ENCODE data around the gene TSPEAR.
"Not testable (repeated sequence)": the region's sequence is repeated elsewhere in the genome, so short reads cannot be mapped to it uniquely, and the experiment has no call there.

TSPEAR gene

DNA sequence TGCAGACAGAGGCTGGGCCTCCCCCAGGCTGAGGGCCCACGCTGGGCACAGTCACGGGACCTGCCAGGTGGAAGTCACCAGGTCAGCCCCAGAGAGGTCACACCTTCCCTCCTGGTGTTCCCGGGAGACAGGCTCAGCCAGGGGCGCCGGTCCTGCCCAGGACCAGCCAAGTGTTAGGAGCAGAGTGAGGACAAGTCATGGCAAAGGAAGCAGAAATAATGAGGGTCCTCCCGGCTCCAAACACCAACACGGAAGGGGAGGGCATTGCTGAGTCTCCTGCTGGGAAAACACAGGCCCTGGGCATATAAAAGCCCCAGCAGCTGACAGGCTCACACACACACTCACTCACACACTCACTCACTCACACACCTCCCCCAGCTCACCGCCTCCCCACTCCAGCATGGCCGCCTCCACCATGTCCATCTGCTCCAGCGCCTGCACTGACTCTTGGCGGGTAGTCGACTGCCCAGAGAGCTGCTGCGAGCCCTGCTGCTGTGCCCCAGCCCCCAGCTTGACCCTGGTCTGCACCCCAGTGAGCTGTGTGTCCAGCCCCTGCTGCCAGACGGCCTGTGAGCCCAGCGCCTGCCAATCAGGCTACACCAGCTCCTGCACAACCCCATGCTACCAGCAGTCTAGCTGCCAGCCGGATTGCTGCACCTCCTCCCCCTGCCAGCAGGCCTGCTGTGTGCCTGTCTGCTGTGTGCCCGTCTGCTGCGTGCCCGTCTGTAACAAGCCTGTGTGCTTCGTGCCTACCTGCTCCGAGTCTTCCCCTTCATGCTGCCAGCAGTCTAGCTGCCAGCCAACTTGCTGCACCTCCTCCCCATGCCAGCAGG lies 74.1 kb downstream of the TSPEAR start, which contains the start of gene KRTAP10-10:
Gene KRTAP10-10 (plus strand): TSS at position 339 of the 833 bp plus-strand sequence. CDS start 62 bp downstream, at position 401.
- H3K36me3 Mint-ChIP-seq (ENCODE audit: low read depth) = no peaks in the 10 kb centered on the region
- H3K27me3 Mint-ChIP-seq = peaks cover 3% of the 10 kb centered on the region
- H3K27ac Mint-ChIP-seq = no peak within 1 kb of the TSS
- peaks cover 25% of the 10 kb centered on the region for H3K9me3 Mint-ChIP-seq
- H3K4me1 Mint-ChIP-seq (ENCODE audit: low read depth) = no peaks in the 10 kb centered on the region
- no peak within 1 kb of the TSS for H3K4me3 Mint-ChIP-seq

DNA sequence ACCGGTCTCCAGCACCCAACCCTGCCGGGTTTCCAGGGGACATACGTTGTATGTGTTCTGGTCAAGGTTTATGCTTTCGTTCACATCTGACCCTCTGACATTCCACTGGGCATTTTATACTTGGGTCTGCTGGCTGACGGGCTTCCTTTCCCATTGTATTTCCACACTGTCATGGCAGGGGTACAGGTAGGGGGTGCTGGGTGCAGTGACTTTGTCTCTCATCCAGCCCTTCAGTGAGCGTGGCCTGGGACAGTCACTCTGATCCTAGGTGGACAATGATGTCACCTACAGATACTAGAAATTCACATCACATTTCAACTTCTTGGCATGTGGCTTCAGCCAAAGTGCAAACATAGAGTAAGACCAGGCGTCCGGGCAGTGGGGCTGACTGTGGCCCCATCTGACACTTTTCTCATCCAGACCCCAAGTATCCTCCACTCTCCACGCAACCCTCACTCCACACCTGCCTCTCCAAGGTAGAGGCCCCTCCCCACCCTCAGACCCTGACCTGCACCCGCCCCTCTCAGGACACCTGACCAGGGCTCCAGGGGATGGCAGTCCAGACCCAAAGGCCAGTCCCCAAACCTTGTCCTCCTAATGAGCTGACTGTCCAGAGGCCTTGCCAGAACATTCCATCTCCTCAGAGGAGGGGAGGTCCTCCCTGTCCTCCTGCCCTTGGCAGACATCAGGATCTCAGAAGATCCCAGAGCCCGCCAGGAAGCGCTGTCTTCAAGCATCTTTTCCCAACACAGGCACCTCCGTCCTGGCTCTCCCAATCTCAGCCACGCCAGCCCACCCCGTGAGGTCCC lies 75.0 kb downstream of the TSPEAR start:
- no peak overlapping the region for H3K4me3 Mint-ChIP-seq
- H3K36me3 Mint-ChIP-seq (ENCODE audit: low read depth) = peaks cover 7% of the 10 kb centered on the region
- H3K9me3 Mint-ChIP-seq = peaks cover 29% of the 10 kb centered on the region
- no peak overlapping the region for H3K27ac Mint-ChIP-seq
- H3K27me3 Mint-ChIP-seq = peaks cover 3% of the 10 kb centered on the region
- no peaks in the 10 kb centered on the region for H3K4me1 Mint-ChIP-seq (ENCODE audit: low read depth)

DNA sequence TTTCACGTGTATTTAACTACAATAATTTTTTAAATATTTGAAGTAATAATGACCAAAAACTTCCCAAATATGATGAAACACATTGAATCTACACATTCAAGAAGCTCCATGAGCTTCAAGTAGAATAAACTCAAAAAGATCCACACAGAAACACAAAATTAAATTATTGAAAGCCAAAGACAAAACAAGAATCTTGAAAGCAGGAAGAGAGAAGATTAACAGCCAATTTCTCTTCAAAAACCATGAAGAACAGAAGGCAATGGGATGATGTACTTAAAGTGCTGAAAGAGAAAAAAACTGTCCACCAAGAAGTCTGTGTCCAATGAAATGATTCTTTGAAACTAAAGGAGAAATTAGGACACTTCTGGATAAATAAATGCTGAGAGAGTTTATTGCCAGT lies 79.3 kb downstream of the TSPEAR start:
- H3K36me3 Mint-ChIP-seq (ENCODE audit: low read depth) = peaks cover 20% of the 10 kb centered on the region
- H3K27me3 Mint-ChIP-seq = no peaks in the 10 kb centered on the region
- H3K4me1 Mint-ChIP-seq (ENCODE audit: low read depth) = peaks cover 21% of the 10 kb centered on the region
- H3K27ac Mint-ChIP-seq = no peak overlapping the region
- peaks cover 30% of the 10 kb centered on the region for H3K9me3 Mint-ChIP-seq
- H3K4me3 Mint-ChIP-seq = no peak overlapping the region

DNA sequence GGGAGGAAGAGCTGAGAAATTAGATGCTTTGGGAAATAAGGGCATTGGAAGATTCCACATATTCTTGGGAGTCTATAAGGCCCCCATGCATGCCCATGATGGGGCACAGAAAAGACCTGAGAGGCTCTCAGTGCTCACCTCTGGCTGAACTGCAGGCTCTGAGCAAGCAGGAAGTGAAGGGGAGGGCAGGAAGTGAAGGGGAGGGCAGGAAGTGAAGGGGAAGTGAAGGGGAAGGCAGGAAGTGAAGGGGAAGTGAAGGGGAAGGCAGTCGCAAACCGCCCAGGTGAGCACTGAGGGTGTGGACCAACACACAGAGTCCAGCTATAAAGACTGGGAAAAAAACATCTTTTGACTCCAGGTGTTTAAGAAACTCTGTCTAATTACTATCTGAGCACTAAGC lies 80.9 kb downstream of the TSPEAR start:
- H3K4me3 Mint-ChIP-seq = no peak overlapping the region
- H3K27ac Mint-ChIP-seq = peak overlapping the region; percentile 63
- H3K9me3 Mint-ChIP-seq = peaks cover 30% of the 10 kb centered on the region
- peaks cover 25% of the 10 kb centered on the region for H3K4me1 Mint-ChIP-seq (ENCODE audit: low read depth)
- no peaks in the 10 kb centered on the region for H3K27me3 Mint-ChIP-seq
- peaks cover 20% of the 10 kb centered on the region for H3K36me3 Mint-ChIP-seq (ENCODE audit: low read depth)

DNA sequence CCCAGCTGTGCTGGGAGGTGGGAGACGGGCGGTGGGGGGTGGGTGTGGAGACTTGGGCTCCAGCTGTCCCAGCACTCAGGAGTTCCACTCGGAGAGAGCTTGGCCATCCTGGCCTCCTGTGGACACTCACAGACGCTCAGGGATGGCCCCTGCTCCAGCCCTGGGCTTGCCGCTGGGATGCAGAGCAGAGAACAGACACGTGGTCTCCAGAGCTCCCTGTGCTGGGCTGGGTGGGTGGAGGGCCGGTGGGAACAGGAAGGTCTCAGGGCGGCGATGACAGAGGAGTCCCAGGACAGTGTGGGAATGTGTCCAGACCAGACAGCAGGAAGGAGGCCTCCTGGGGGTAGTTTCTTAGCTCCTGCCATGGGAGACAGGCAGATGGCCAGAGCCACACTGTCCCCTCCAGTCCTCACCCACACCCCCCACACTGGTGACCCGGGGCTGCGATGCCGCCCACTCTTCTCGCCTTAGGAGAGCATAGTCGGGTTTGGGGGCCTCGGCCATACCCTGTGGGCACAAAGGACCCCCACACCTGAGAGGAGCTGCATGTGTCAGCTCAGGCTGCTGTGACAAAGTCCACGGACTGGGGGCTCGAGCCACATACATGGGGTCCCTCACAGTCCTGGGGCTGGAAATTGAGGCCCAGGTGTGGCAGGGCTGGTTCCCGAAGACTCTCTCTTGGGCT lies 82.5 kb downstream of the TSPEAR start:
- Mint-ChIP-seq H3K4me3 (no peak overlapping the region), H3K27ac (no peak overlapping the region), H3K27me3 (no peaks in the 10 kb centered on the region), H3K4me1 (ENCODE audit: low read depth) (peaks cover 25% of the 10 kb centered on the region), H3K36me3 (ENCODE audit: low read depth) (peaks cover 28% of the 10 kb centered on the region), H3K9me3 (peaks cover 43% of the 10 kb centered on the region)

DNA sequence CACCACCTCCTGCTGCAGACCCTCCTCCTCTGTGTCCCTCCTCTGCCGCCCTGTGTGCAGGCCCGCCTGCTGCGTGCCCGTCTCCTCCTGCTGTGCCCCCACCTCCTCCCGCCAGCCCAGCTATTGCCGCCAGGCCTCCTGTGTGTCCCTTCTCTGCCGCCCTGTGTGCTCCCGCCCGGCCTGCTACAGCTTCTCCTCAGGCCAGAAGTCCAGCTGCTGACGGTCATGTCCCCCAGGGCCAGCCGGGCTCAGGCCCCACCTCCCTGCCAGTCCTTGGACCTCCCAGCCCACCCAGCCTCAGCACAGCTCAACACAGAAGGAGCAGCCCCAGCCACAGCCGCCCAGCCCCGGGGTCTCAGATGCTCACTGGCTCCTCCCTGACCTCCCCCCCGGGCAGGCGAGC lies 83.5 kb downstream of the TSPEAR start:
- peaks cover 46% of the 10 kb centered on the region for H3K9me3 Mint-ChIP-seq
- peaks cover 25% of the 10 kb centered on the region for H3K4me1 Mint-ChIP-seq (ENCODE audit: low read depth)
- H3K4me3 Mint-ChIP-seq, H3K27ac Mint-ChIP-seq, H3K27me3 Mint-ChIP-seq: not testable (repeated sequence)
- H3K36me3 Mint-ChIP-seq (ENCODE audit: low read depth) = peaks cover 35% of the 10 kb centered on the region

DNA sequence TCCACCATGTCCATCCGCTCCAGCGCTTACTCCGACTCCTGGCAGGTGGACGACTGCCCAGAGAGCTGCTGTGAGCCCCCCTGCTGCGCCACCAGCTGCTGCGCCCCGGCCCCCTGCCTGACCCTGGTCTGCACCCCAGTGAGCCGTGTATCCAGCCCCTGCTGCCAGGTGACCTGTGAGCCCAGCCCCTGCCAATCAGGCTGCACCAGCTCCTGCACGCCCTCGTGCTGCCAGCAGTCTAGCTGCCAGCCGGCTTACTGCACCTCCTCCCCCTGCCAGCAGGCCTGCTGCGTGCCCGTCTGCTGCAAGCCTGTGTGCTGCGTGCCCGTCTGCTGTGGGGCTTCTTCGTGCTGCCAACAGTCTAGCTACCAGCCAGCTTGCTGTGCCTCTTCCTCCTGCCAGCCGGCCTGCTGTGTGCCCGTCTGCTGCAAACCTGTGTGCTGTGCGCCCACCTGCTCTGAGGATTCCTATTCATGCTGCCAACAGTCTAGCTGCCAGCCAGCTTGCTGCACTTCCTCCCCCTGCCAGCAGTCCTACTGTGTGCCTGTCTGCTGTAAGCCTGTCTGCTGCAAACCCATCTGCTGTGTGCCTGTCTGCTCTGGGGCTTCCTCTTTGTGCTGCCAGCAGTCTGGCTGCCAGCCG lies 84.1 kb downstream of the TSPEAR start:
- H3K27ac Mint-ChIP-seq, H3K27me3 Mint-ChIP-seq, H3K4me3 Mint-ChIP-seq: not testable (repeated sequence)
- Mint-ChIP-seq H3K36me3 (ENCODE audit: low read depth) (peaks cover 35% of the 10 kb centered on the region), H3K4me1 (ENCODE audit: low read depth) (peaks cover 25% of the 10 kb centered on the region), H3K9me3 (peaks cover 50% of the 10 kb centered on the region)

DNA sequence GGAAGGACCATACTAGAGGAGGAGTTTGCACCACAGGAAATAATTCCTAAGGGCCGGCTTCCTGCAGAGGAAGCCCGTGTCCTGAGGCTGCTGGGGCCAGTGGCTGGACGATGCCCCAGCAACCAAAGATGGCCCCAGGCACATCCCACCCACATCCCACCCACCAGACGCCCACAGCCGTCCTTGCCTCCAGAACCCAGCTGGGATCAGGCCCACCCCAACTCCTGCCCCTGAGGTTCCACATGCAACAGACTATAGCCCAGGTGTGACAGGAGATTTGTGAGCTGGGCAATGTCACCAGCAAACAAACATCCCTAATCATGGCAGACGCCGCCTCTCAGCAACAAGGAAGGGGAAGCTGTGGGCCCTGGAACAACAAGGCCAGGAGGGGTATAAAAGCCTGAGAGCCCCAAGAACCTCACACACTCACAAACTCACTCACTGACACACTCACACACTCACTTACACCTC lies 84.7 kb downstream of the TSPEAR start, which contains the start of gene KRTAP10-9:
Gene KRTAP10-9 (plus strand): TSS at position 421 of the 471 bp plus-strand sequence. CDS start 79 bp downstream, outside the sequence.
- H3K4me3 Mint-ChIP-seq = no peak within 1 kb of the TSS
- H3K27ac Mint-ChIP-seq = no peak within 1 kb of the TSS
- H3K27me3 Mint-ChIP-seq = no peaks in the 10 kb centered on the region
- H3K36me3 Mint-ChIP-seq (ENCODE audit: low read depth) = peaks cover 30% of the 10 kb centered on the region
- H3K4me1 Mint-ChIP-seq (ENCODE audit: low read depth) = peaks cover 25% of the 10 kb centered on the region
- peaks cover 46% of the 10 kb centered on the region for H3K9me3 Mint-ChIP-seq

DNA sequence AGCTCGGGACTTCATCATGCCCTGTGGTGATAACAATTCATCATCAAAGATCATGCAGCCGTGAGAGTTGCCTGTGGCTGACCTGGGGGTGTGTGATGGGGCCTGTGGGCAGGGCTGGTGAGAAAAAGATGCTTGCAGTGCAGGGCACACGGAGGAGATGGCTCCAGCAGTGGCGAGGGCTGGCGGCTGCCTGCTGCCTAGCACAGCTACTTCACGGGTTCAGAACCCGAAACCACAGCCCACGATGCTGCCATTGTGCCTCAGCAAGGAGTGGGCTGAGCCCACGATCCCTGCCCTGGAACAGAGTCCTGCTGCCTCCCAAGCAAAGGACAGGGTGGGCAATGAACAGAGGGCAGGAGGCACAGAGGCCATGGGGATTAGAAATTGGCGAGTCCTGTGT lies 85.1 kb downstream of the TSPEAR start:
- no peak overlapping the region for H3K27ac Mint-ChIP-seq
- H3K4me1 Mint-ChIP-seq (ENCODE audit: low read depth) = peaks cover 25% of the 10 kb centered on the region
- peaks cover 27% of the 10 kb centered on the region for H3K36me3 Mint-ChIP-seq (ENCODE audit: low read depth)
- H3K9me3 Mint-ChIP-seq = peaks cover 43% of the 10 kb centered on the region
- H3K27me3 Mint-ChIP-seq = no peaks in the 10 kb centered on the region
- H3K4me3 Mint-ChIP-seq = no peak overlapping the region

DNA sequence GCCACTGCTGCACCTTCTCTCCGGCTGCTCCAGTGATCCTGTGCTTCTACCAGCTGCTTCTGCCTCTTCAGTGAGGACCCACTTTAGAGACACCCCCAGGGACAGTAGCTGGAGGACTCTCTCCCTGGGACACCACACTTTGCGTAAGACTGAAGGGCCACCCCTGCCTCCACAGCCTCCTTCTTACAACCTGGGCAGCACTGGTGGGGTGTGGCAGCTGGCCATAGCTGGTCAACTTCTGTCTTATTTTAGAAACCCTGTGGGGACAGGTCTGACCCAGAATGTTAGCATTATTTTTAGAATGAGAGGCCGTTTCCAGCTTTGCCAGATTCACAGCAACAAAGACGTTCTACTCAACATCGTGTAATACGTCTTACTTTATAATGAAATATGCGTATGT lies 85.6 kb downstream of the TSPEAR start:
- Mint-ChIP-seq H3K4me3 (no peak overlapping the region), H3K27ac (no peak overlapping the region), H3K36me3 (ENCODE audit: low read depth) (peaks cover 24% of the 10 kb centered on the region), H3K27me3 (no peaks in the 10 kb centered on the region), H3K4me1 (ENCODE audit: low read depth) (peaks cover 24% of the 10 kb centered on the region), H3K9me3 (peaks cover 41% of the 10 kb centered on the region)

DNA sequence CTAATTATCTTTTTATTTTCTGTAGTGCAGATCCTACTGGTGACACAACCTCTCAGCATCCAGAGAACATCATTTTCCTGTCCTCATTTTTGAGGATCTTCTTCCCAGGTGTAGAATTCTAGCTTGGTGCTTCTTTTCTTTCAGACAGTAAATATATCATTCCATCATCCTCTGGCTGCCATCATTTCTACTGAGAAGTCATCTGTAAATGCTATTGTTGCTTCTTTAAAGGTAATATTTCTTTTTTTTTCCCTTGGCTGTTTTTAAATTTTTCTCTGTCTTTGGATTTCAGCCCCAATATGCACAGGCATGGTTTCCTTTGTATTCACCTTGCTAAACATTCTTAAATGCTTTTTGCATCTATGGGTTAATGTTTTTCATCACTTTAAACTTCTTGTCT lies 87.8 kb downstream of the TSPEAR start:
- peaks cover 51% of the 10 kb centered on the region for H3K9me3 Mint-ChIP-seq
- H3K36me3 Mint-ChIP-seq (ENCODE audit: low read depth) = peaks cover 34% of the 10 kb centered on the region
- H3K4me1 Mint-ChIP-seq (ENCODE audit: low read depth) = peaks cover 24% of the 10 kb centered on the region
- no peak overlapping the region for H3K27ac Mint-ChIP-seq
- no peaks in the 10 kb centered on the region for H3K27me3 Mint-ChIP-seq
- H3K4me3 Mint-ChIP-seq = no peak overlapping the region

DNA sequence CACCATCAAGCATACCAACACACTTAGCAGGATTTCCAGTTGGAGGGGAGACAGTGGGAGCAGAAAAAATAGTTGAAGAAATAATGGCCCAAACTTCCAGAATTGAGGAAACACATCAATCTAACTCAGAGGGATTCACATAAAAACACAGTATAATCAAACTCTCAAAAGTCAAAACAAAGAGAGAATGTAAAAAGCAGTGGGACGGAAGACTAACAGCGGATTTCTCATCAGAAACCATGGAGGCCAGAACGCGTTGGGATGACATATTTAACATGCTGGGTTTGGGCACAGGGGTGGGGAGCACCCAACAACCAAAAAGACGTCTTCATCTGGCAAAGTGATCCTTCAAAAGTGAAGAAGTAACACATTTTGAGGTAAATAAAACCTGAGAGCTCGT lies 91.5 kb downstream of the TSPEAR start:
- peaks cover 42% of the 10 kb centered on the region for H3K4me1 Mint-ChIP-seq (ENCODE audit: low read depth)
- H3K9me3 Mint-ChIP-seq = peaks cover 53% of the 10 kb centered on the region
- no peaks in the 10 kb centered on the region for H3K27me3 Mint-ChIP-seq
- H3K4me3 Mint-ChIP-seq = no peak overlapping the region
- peaks cover 34% of the 10 kb centered on the region for H3K36me3 Mint-ChIP-seq (ENCODE audit: low read depth)
- H3K27ac Mint-ChIP-seq = no peak overlapping the region

DNA sequence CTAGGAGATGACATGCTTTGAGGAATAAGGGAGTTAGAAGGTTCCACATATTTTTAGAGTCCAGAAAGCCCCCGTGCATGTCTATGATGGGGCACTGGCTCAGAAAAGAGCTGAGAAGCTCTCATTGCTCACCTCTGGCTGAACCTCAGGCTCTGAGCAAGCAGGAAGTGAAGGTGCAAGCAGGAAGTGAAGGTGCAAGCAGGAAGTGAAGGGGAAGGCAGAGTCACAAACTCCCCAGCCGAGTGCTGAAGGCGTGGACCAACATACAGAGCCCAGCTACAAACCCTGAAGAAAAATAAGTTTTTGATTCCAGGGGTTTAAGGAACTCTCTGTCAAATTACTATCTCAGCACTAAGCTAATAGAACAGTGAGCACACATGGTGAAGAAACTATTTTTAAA lies 92.5 kb downstream of the TSPEAR start:
- H3K4me3 Mint-ChIP-seq = peak overlapping the region; percentile 11
- peaks cover 27% of the 10 kb centered on the region for H3K36me3 Mint-ChIP-seq (ENCODE audit: low read depth)
- peaks cover 42% of the 10 kb centered on the region for H3K4me1 Mint-ChIP-seq (ENCODE audit: low read depth)
- peak overlapping the region; percentile 82 for H3K27ac Mint-ChIP-seq
- peaks cover 43% of the 10 kb centered on the region for H3K9me3 Mint-ChIP-seq
- no peaks in the 10 kb centered on the region for H3K27me3 Mint-ChIP-seq

DNA sequence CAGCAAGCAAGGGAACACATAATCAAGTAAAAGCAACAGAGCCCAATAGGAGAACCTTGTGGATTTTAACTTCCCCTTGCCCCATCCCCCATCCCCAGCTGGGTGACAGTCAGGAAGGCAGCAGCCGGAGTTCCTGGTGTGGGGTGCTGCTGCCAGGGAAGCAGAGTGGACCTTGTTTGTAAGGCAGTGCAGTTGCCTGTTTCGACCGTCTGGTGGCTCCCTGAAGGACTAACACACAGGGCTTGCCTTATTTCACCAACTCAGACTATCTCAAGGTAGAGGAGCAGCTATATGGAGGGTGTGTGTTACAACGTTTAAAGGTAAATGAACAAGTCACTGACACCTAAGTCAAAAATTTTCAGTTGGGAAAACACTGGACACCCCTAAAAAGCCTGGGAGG lies 92.9 kb downstream of the TSPEAR start:
- Mint-ChIP-seq H3K4me3 (peak overlapping the region; percentile 11), H3K36me3 (ENCODE audit: low read depth) (peaks cover 23% of the 10 kb centered on the region), H3K27me3 (no peaks in the 10 kb centered on the region), H3K27ac (peak overlapping the region; percentile 82), H3K9me3 (peaks cover 39% of the 10 kb centered on the region), H3K4me1 (ENCODE audit: low read depth) (peaks cover 42% of the 10 kb centered on the region)

Data from stimulated activated naive CD8-positive, alpha-beta T cell treated with anti-CD3 and anti-CD28 coated beads, Interleukin-15, Interleukin-2, amounts not matched to agents 100 ng/mL and 50 ng/mL, for 24 hours (primary cell).